Endothelial cell (in vitro differentiated cells): Measurements from ENCODE around the gene NDUFB7. TPM values are rescaled to one million over a fixed set of nuclear protein-coding genes. Genes with fewer than 3 reads are reported as not detected.

Source experiments
- DNase-seq: peaks from one replicate; pipeline ENCODE4 v3.0.0; 2021; ENCODE audit warnings: low spot score
- H3K27ac Mint-ChIP-seq: one replicate; pipeline ENCODE4 v1.8.0; 2021; ENCODE audit warnings: mixed read lengths, inconsistent platforms; ENCODE audit not compliant: unreplicated experiment
- H3K27me3 Mint-ChIP-seq: one replicate; pipeline ENCODE4 v1.8.0; 2021; ENCODE audit warnings: mild to moderate bottlenecking, moderate library complexity, mixed read lengths, inconsistent platforms; ENCODE audit not compliant: unreplicated experiment
- H3K36me3 Mint-ChIP-seq: one replicate; pipeline ENCODE4 v1.8.0; 2021; ENCODE audit warnings: mild to moderate bottlenecking, low read depth, mixed read lengths, inconsistent platforms; ENCODE audit not compliant: unreplicated experiment
- H3K4me1 Mint-ChIP-seq: one replicate; pipeline ENCODE4 v1.8.0; 2021; ENCODE audit warnings: mild to moderate bottlenecking, mixed read lengths, inconsistent platforms; ENCODE audit not compliant: unreplicated experiment
- H3K4me3 Mint-ChIP-seq: one replicate; pipeline ENCODE4 v1.8.0; 2021; ENCODE audit warnings: mild to moderate bottlenecking, mixed read lengths, inconsistent platforms; ENCODE audit not compliant: unreplicated experiment
- H3K9me3 Mint-ChIP-seq: one replicate; pipeline ENCODE4 v1.8.0; 2021; ENCODE audit warnings: mixed read lengths, inconsistent platforms; ENCODE audit not compliant: unreplicated experiment
- total RNA-seq: library from RNA; stranded (reverse); fragmentation: NEBNext Ultra II Directional; extraction: Animal tissue kit (Norgen Biotek cat#: 25700); gene quantifications from one replicate; pipeline ENCODE4 v1.2.1, GENCODE V29; 2021; ENCODE audit not compliant: unreplicated experiment
- TF ChIP-seq, protein P1 (sequence below): fragments of 200-600 bp; sonication (generic); IDR thresholded peaks from one replicate; pipeline ENCODE4 v1.5.0; 2021; ENCODE audit warnings: antibody characterized with exemption; ENCODE audit not compliant: unreplicated experiment

Gene NDUFB7
- total RNA-seq, 1 donor from 2014 or later: 122 TPM

- Mint-ChIP-seq H3K27me3 (peaks cover 6% of the 10 kb centered on the region), H3K27ac (peak within 1 kb of the TSS; percentile 61), H3K4me3 (peak within 1 kb of the TSS; percentile 95), H3K9me3 (no peaks in the 10 kb centered on the region), H3K36me3 (no peaks in the 10 kb centered on the region), H3K4me1 (peaks cover 4% of the 10 kb centered on the region)
- peak; percentile 99 for DNase-seq
- TF ChIP-seq, protein P1, sequence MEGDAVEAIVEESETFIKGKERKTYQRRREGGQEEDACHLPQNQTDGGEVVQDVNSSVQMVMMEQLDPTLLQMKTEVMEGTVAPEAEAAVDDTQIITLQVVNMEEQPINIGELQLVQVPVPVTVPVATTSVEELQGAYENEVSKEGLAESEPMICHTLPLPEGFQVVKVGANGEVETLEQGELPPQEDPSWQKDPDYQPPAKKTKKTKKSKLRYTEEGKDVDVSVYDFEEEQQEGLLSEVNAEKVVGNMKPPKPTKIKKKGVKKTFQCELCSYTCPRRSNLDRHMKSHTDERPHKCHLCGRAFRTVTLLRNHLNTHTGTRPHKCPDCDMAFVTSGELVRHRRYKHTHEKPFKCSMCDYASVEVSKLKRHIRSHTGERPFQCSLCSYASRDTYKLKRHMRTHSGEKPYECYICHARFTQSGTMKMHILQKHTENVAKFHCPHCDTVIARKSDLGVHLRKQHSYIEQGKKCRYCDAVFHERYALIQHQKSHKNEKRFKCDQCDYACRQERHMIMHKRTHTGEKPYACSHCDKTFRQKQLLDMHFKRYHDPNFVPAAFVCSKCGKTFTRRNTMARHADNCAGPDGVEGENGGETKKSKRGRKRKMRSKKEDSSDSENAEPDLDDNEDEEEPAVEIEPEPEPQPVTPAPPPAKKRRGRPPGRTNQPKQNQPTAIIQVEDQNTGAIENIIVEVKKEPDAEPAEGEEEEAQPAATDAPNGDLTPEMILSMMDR: no peak
Observed at GRCh38 chr19:14529254-14530004, 42.4 kb downstream of the NDUFB7 start, which contains the start of gene TECR. Gene TECR, plus strand, starts transcription at chr19:14529594. Its CDS starts 103 bp downstream, at chr19:14529697.

DNA sequence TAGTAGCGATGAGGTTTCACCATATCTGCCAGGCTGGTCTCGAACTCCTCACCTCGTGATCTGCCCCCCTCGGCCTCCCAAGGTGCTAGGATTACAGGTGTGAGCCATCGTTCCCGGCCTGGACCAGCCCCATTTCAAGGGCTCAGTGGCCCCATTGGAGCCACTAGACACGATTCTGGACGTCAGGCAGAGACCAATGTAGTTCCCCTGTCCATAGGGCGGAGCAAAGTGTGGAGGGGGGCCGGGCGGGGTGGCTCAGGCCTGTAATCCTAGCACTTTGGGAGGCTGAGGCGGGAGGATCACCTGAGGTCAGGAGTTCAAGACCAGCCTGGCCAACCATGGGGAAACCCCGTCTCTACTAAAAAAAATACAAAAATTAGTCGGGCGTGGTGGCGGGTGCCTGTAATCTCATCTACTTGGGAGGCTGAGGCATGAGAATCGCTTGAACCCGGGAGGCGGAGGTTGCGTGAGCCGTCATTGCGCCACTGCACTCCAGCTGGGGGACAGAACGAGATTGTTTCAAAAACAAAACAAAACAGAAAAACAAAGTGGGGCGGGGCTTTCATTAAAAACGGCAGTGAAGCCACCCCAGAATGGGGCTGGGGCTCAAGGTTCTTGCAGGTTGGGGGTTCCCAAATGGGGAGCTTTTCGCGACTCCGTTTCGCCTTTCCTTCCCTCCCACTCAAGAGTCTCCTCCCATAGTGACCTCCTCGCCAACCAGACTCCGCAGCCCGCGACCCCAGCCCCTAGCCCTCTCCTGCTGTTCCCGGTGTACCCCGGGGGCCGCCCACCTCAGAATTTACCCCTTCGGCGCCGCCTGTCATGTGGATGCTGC lies 43.2 kb downstream of the NDUFB7 start:
- H3K36me3 Mint-ChIP-seq: no peaks in the 10 kb centered on the region
- peak overlapping the region; percentile 61 for H3K27ac Mint-ChIP-seq
- TF ChIP-seq, protein P1: no peak
- peaks cover 6% of the 10 kb centered on the region for H3K27me3 Mint-ChIP-seq
- no peak for DNase-seq
- H3K9me3 Mint-ChIP-seq: no peaks in the 10 kb centered on the region
- H3K4me1 Mint-ChIP-seq: peaks cover 4% of the 10 kb centered on the region
- H3K4me3 Mint-ChIP-seq: peak overlapping the region; percentile 95

DNA sequence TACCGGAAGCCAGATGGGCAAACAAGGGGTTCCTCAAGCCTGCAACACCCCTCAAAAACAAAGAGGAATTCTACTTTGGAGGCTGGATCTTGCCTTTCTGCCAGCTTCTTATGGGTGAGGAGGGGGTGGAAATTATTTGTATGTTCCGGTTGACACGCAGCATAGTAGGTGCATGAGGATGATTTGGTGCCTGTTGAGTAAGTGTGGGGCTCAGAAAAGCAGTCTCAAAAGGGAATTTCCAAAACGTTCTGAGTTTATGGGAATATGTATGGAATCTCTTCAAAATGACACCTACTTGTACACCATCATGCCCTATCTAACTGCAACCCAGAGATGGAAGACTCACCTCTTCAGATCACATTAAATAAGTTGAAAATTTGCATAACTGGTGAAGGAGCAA lies 45.4 kb downstream of the NDUFB7 start:
- Mint-ChIP-seq H3K27ac (peak overlapping the region; percentile 67), H3K36me3 (no peaks in the 10 kb centered on the region), H3K4me1 (peaks cover 10% of the 10 kb centered on the region), H3K27me3 (peaks cover 6% of the 10 kb centered on the region), H3K4me3 (no peak overlapping the region), H3K9me3 (no peaks in the 10 kb centered on the region)
- DNase-seq: no peak
- TF ChIP-seq, protein P1: no peak

DNA sequence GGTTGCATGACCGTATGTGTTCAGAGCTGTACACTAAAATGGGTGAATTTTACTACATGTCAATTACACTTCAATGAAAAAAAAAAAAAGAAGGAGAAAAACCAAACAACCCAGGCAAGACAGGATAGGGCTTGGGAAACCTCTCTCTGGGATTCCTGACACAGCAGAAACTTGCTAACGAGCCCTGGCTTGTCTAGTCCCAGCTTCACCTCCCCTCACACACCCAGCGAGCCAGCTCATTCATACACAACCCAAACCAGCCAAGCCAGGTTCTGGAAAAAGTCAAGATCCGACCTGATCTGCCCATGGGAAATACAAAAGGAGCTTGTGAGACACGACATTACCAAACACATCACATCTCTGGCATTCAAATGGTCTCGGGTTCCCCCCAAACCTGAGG lies 46.1 kb downstream of the NDUFB7 start:
- Mint-ChIP-seq H3K27ac (no peak overlapping the region), H3K27me3 (peaks cover 6% of the 10 kb centered on the region), H3K4me3 (no peak overlapping the region), H3K4me1 (peaks cover 9% of the 10 kb centered on the region), H3K9me3 (no peaks in the 10 kb centered on the region), H3K36me3 (no peaks in the 10 kb centered on the region)
- TF ChIP-seq, protein P1: no peak
- DNase-seq: no peak
